WTC11 (cell line): ENCODE data around the gene OPCML. TPM values are rescaled to one million over a fixed set of nuclear protein-coding genes. Genes with fewer than 3 reads are reported as not detected.

ENCODE experiments used
- ATAC-seq: fragments of 200-7000 bp; cut with Tn5 transposase; 2 replicates; pipeline ENCODE4 v1.10.0; 2021; ENCODE audit warnings: mild to moderate bottlenecking, moderate library complexity
- CTCF ChIA-PET: fragments of 300-600 bp; sonication (Branson Sonifier 250); formaldehyde crosslinking; loops from one replicate; lab custom pipeline; 2021; ENCODE audit warnings: antibody characterized with exemption; lab: Charles Lee
- POLR2A ChIA-PET: fragments of 350-600 bp; sonication (Branson Sonifier 250); formaldehyde crosslinking; loops from one replicate; lab custom pipeline; 2021; ENCODE audit warnings: antibody characterized with exemption; lab: Charles Lee
- DNase-seq: peaks from one replicate; pipeline ENCODE4 v3.0.0; 2021; ENCODE audit warnings: low spot score
- H3K27ac Mint-ChIP-seq: 2 replicates; pipeline ENCODE4 v1.8.0; 2021; ENCODE audit warnings: mixed read lengths
- H3K27me3 Mint-ChIP-seq: 2 replicates; pipeline ENCODE4 v1.8.0; 2021; ENCODE audit warnings: low read depth, mild to moderate bottlenecking, moderate library complexity, mixed read lengths
- H3K36me3 Mint-ChIP-seq: 2 replicates; pipeline ENCODE4 v1.8.0; 2021; ENCODE audit warnings: mixed read lengths
- H3K4me1 Mint-ChIP-seq: 2 replicates; pipeline ENCODE4 v1.8.0; 2022; ENCODE audit warnings: mixed read lengths
- H3K4me3 Mint-ChIP-seq: 2 replicates; pipeline ENCODE4 v1.8.0; 2021; ENCODE audit warnings: mild to moderate bottlenecking, moderate library complexity, mixed read lengths
- H3K9me3 Mint-ChIP-seq: 2 replicates; pipeline ENCODE4 v1.8.0; 2021; ENCODE audit warnings: mixed read lengths
- FOXP1 ChIP-seq: sonication (generic); formaldehyde crosslinking; IDR thresholded peaks from 2 replicates; pipeline ENCODE4 v1.8.0; 2022; ENCODE audit warnings: missing genetic modification reagents, mild to moderate bottlenecking, moderate library complexity, borderline replicate concordance
- GRHL2 ChIP-seq: fragments of 250-450 bp; sonication (Bioruptor Pico); IDR thresholded peaks from 2 replicates; pipeline ENCODE4 v1.8.0; 2022; ENCODE audit warnings: mild to moderate bottlenecking, moderate library complexity; ENCODE audit not compliant: insufficient replicate concordance, severe bottlenecking
- KAT7 ChIP-seq: sonication (generic); formaldehyde crosslinking; IDR thresholded peaks from 2 replicates; pipeline ENCODE4 v1.8.1; 2023; ENCODE audit warnings: missing genetic modification reagents, mild to moderate bottlenecking, borderline replicate concordance
- MYBL2 ChIP-seq: sonication (generic); formaldehyde crosslinking; IDR thresholded peaks from 2 replicates; pipeline ENCODE4 v1.8.1; 2023; ENCODE audit warnings: mild to moderate bottlenecking, moderate library complexity, missing genetic modification reagents
- NFATC4 ChIP-seq: fragments of 250-450 bp; sonication (Bioruptor Pico); IDR thresholded peaks from 2 replicates; pipeline ENCODE4 v1.9.0; 2021; ENCODE audit warnings: mild to moderate bottlenecking
- NR1H2 ChIP-seq: sonication (generic); formaldehyde crosslinking; IDR thresholded peaks from 2 replicates; pipeline ENCODE4 v1.9.0; 2021; ENCODE audit warnings: mild to moderate bottlenecking, moderate library complexity, missing genetic modification reagents
- NR2C2 ChIP-seq: sonication (generic); formaldehyde crosslinking; IDR thresholded peaks from 2 replicates; pipeline ENCODE4 v1.8.0; 2022; ENCODE audit warnings: mild to moderate bottlenecking, missing genetic modification reagents
- RELA ChIP-seq: sonication (generic); formaldehyde crosslinking; IDR thresholded peaks from 2 replicates; pipeline ENCODE4 v1.8.1; 2022; ENCODE audit warnings: missing genetic modification reagents, mild to moderate bottlenecking, borderline replicate concordance
- SMAD3 ChIP-seq: sonication (generic); formaldehyde crosslinking; IDR thresholded peaks from 2 replicates; pipeline ENCODE4 v1.8.0; 2022; ENCODE audit warnings: missing genetic modification reagents, mild to moderate bottlenecking, borderline replicate concordance
- SMAD4 ChIP-seq: sonication (generic); formaldehyde crosslinking; IDR thresholded peaks from 2 replicates; pipeline ENCODE4 v1.8.0; 2022; ENCODE audit warnings: mild to moderate bottlenecking, missing genetic modification reagents
- TEAD1 ChIP-seq: sonication (generic); formaldehyde crosslinking; IDR thresholded peaks from 2 replicates; pipeline ENCODE4 v1.8.0; 2022; ENCODE audit warnings: mild to moderate bottlenecking, missing genetic modification reagents
- TEAD4 ChIP-seq: sonication (generic); formaldehyde crosslinking; IDR thresholded peaks from 2 replicates; pipeline ENCODE4 v1.8.0; 2022; ENCODE audit warnings: mild to moderate bottlenecking, missing genetic modification reagents
- TP53 ChIP-seq: sonication (generic); formaldehyde crosslinking; IDR thresholded peaks from 2 replicates; pipeline ENCODE4 v1.8.1; 2023; ENCODE audit warnings: mild to moderate bottlenecking, missing genetic modification reagents
- ZNF121 ChIP-seq: sonication (generic); formaldehyde crosslinking; IDR thresholded peaks from 2 replicates; pipeline ENCODE4 v1.8.0; 2023; ENCODE audit warnings: missing genetic modification reagents
- ZNF232 ChIP-seq: sonication (generic); formaldehyde crosslinking; IDR thresholded peaks from 2 replicates; pipeline ENCODE4 v1.8.0; 2022; ENCODE audit warnings: mild to moderate bottlenecking, missing genetic modification reagents
- total RNA-seq: library from RNA; stranded (reverse); gene quantifications from 3 replicates; pipeline ENCODE4 v1.2.3, GENCODE V29; 2021
- TF ChIP-seq, protein P1 (sequence below): fragments of 250-450 bp; sonication (Bioruptor Pico); IDR thresholded peaks from 2 replicates; pipeline ENCODE4 v1.9.0; 2021; ENCODE audit warnings: mild to moderate bottlenecking, borderline replicate concordance
- TF ChIP-seq, protein P2 (sequence below): sonication (generic); formaldehyde crosslinking; IDR thresholded peaks from 2 replicates; pipeline ENCODE4 v1.8.1; 2022; ENCODE audit warnings: missing genetic modification reagents, borderline replicate concordance
- TF ChIP-seq, protein P3 (sequence below): sonication (generic); formaldehyde crosslinking; IDR thresholded peaks from 2 replicates; pipeline ENCODE4 v1.8.1; 2023; ENCODE audit warnings: mild to moderate bottlenecking, missing genetic modification reagents, moderate library complexity
- TF ChIP-seq, protein P4 (sequence below): fragments of 250-450 bp; sonication (Bioruptor Pico); IDR thresholded peaks from 2 replicates; pipeline ENCODE4 v1.9.0; 2021; ENCODE audit warnings: mild to moderate bottlenecking

OPCML gene
- total RNA-seq, 1 experiment from 2014 or later: 1.5 TPM

DNA sequence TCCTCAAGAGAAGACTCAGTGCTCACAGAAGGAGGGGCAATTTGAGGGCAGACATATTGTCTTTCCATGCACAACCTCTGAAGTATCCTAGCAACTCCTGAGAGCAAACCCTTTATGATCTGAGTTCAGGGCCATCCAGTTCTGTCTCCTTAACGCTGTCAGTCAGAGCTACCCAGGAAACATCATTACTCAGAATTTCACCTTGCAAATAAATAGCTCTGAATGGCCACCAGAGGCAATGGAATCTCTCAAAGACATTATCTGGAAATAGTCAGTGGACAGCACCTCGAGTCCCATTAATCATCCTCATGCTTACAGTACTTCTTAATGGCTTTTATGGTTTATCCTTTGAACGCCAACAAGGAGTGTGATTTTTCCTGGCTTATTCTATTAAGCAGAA, 656.1 kb downstream of the OPCML start:
- no peaks in the 10 kb centered on the region; the same call in 1 of the 2 replicates for H3K27me3 Mint-ChIP-seq
- DNase-seq: no peak
- ChIA-PET CTCF (no interaction called here), POLR2A (no interaction called here)
- TF ChIP-seq KAT7 (no peak), RELA (CRISPR knock-in tag) (no peak), NFATC4 (CRISPR knock-in tag) (no peak), SMAD3 (CRISPR knock-in tag) (no peak), NR2C2 (no peak), TEAD1 (CRISPR knock-in tag) (no peak), SMAD4 (CRISPR knock-in tag) (no peak), MYBL2 (CRISPR knock-in tag) (no peak), TP53 (CRISPR knock-in tag) (no peak), NR1H2 (CRISPR knock-in tag) (no peak), ZNF232 (CRISPR knock-in tag) (no peak), ZNF121 (CRISPR knock-in tag) (no peak), TEAD4 (CRISPR knock-in tag) (no peak), FOXP1 (CRISPR knock-in tag) (no peak), GRHL2 (CRISPR knock-in tag) (no peak)
- TF ChIP-seq, protein P1, sequence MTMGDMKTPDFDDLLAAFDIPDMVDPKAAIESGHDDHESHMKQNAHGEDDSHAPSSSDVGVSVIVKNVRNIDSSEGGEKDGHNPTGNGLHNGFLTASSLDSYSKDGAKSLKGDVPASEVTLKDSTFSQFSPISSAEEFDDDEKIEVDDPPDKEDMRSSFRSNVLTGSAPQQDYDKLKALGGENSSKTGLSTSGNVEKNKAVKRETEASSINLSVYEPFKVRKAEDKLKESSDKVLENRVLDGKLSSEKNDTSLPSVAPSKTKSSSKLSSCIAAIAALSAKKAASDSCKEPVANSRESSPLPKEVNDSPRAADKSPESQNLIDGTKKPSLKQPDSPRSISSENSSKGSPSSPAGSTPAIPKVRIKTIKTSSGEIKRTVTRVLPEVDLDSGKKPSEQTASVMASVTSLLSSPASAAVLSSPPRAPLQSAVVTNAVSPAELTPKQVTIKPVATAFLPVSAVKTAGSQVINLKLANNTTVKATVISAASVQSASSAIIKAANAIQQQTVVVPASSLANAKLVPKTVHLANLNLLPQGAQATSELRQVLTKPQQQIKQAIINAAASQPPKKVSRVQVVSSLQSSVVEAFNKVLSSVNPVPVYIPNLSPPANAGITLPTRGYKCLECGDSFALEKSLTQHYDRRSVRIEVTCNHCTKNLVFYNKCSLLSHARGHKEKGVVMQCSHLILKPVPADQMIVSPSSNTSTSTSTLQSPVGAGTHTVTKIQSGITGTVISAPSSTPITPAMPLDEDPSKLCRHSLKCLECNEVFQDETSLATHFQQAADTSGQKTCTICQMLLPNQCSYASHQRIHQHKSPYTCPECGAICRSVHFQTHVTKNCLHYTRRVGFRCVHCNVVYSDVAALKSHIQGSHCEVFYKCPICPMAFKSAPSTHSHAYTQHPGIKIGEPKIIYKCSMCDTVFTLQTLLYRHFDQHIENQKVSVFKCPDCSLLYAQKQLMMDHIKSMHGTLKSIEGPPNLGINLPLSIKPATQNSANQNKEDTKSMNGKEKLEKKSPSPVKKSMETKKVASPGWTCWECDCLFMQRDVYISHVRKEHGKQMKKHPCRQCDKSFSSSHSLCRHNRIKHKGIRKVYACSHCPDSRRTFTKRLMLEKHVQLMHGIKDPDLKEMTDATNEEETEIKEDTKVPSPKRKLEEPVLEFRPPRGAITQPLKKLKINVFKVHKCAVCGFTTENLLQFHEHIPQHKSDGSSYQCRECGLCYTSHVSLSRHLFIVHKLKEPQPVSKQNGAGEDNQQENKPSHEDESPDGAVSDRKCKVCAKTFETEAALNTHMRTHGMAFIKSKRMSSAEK: no peak
- TF ChIP-seq, protein P2, sequence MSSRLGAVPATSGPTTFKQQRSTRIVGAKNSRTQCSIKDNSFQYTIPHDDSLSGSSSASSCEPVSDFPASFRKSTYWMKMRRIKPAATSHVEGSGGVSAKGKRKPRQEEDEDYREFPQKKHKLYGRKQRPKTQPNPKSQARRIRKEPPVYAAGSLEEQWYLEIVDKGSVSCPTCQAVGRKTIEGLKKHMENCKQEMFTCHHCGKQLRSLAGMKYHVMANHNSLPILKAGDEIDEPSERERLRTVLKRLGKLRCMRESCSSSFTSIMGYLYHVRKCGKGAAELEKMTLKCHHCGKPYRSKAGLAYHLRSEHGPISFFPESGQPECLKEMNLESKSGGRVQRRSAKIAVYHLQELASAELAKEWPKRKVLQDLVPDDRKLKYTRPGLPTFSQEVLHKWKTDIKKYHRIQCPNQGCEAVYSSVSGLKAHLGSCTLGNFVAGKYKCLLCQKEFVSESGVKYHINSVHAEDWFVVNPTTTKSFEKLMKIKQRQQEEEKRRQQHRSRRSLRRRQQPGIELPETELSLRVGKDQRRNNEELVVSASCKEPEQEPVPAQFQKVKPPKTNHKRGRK (CRISPR knock-in tag): no peak
- TF ChIP-seq, protein P3, sequence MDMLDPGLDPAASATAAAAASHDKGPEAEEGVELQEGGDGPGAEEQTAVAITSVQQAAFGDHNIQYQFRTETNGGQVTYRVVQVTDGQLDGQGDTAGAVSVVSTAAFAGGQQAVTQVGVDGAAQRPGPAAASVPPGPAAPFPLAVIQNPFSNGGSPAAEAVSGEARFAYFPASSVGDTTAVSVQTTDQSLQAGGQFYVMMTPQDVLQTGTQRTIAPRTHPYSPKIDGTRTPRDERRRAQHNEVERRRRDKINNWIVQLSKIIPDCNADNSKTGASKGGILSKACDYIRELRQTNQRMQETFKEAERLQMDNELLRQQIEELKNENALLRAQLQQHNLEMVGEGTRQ (CRISPR knock-in tag): no peak
- TF ChIP-seq, protein P4, sequence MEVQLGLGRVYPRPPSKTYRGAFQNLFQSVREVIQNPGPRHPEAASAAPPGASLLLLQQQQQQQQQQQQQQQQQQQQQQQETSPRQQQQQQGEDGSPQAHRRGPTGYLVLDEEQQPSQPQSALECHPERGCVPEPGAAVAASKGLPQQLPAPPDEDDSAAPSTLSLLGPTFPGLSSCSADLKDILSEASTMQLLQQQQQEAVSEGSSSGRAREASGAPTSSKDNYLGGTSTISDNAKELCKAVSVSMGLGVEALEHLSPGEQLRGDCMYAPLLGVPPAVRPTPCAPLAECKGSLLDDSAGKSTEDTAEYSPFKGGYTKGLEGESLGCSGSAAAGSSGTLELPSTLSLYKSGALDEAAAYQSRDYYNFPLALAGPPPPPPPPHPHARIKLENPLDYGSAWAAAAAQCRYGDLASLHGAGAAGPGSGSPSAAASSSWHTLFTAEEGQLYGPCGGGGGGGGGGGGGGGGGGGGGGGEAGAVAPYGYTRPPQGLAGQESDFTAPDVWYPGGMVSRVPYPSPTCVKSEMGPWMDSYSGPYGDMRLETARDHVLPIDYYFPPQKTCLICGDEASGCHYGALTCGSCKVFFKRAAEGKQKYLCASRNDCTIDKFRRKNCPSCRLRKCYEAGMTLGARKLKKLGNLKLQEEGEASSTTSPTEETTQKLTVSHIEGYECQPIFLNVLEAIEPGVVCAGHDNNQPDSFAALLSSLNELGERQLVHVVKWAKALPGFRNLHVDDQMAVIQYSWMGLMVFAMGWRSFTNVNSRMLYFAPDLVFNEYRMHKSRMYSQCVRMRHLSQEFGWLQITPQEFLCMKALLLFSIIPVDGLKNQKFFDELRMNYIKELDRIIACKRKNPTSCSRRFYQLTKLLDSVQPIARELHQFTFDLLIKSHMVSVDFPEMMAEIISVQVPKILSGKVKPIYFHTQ: no peak
- peaks cover 9% of the 10 kb centered on the region for H3K9me3 Mint-ChIP-seq
- no peak overlapping the region for H3K4me3 Mint-ChIP-seq
- no peak for ATAC-seq
- H3K4me1 Mint-ChIP-seq: peaks cover 10% of the 10 kb centered on the region
- no peak overlapping the region for H3K27ac Mint-ChIP-seq
- H3K36me3 Mint-ChIP-seq: no peaks in the 10 kb centered on the region
